ENCODE measurements around the gene TMEM140.
"Not testable (repeated sequence)": the region's sequence is repeated elsewhere in the genome, so short reads cannot be mapped to it uniquely, and the experiment has no call there.

Gene TMEM140

GRCh38 chr7:135147899-135148721 lies at the start of gene TMEM140:
Gene TMEM140 (plus strand): TSS chr7:135148072. CDS start chr7:135164442, 16,370 bp downstream.
- in situ Hi-C loops (cut with MboI; ENCODE audit: low sequenced_read_pairs) = no loop called here

- in situ Hi-C loops (cut with MboI; ENCODE audit: low sequenced_read_pairs) = no loop called here
Observed at GRCh38 chr7:135098391-135098790, 49.5 kb upstream of the TMEM140 start.

GRCh38 chr7:135100856-135101255 lies 47.0 kb upstream of the TMEM140 start:
- in situ Hi-C loops (cut with MboI; ENCODE audit: low sequenced_read_pairs) = no loop called here

- in situ Hi-C loops (cut with MboI; ENCODE audit: low sequenced_read_pairs) = no loop called here
Observed at GRCh38 chr7:135102372-135102771, 45.5 kb upstream of the TMEM140 start.

- in situ Hi-C loops (cut with MboI; ENCODE audit: low sequenced_read_pairs) = no loop called here
Observed at GRCh38 chr7:135109562-135109961, 38.3 kb upstream of the TMEM140 start.

GRCh38 chr7:135109976-135110375 lies 37.9 kb upstream of the TMEM140 start:
- in situ Hi-C loops (cut with MboI; ENCODE audit: low sequenced_read_pairs) = no loop called here

GRCh38 chr7:135111379-135111778 lies 36.5 kb upstream of the TMEM140 start:
- in situ Hi-C loops (cut with MboI; ENCODE audit: low sequenced_read_pairs) = no loop called here

- in situ Hi-C loops (cut with MboI; ENCODE audit: low sequenced_read_pairs) = no loop called here
Observed at GRCh38 chr7:135114622-135115021, 33.2 kb upstream of the TMEM140 start.

GRCh38 chr7:135117096-135117495 lies 30.8 kb upstream of the TMEM140 start:
- in situ Hi-C loops (cut with MboI; ENCODE audit: low sequenced_read_pairs) = no loop called here

- in situ Hi-C loops (cut with MboI; ENCODE audit: low sequenced_read_pairs) = no loop called here
Observed at GRCh38 chr7:135121868-135122267, 26.0 kb upstream of the TMEM140 start.

GRCh38 chr7:135124631-135125030 lies 23.2 kb upstream of the TMEM140 start:
- in situ Hi-C loops (cut with MboI; ENCODE audit: low sequenced_read_pairs) = not testable (repeated sequence)

GRCh38 chr7:135128931-135129330 lies 18.9 kb upstream of the TMEM140 start:
- in situ Hi-C loops (cut with MboI; ENCODE audit: low sequenced_read_pairs) = no loop called here

GRCh38 chr7:135129579-135129978 lies 18.3 kb upstream of the TMEM140 start:
- in situ Hi-C loops (cut with MboI; ENCODE audit: low sequenced_read_pairs) = no loop called here

GRCh38 chr7:135143885-135144668 lies 3.8 kb upstream of the TMEM140 start:
- in situ Hi-C loops (cut with MboI; ENCODE audit: low sequenced_read_pairs) = no loop called here

GRCh38 chr7:135147341-135147898 lies 452 bp upstream of the TMEM140 start:
- in situ Hi-C loops (cut with MboI; ENCODE audit: low sequenced_read_pairs) = no loop called here

GRCh38 chr7:135150072-135150782 lies 2.4 kb downstream of the TMEM140 start:
- in situ Hi-C loops (cut with MboI; ENCODE audit: low sequenced_read_pairs) = no loop called here

- in situ Hi-C loops (cut with MboI; ENCODE audit: low sequenced_read_pairs) = no loop called here
Observed at GRCh38 chr7:135151132-135151531, 3.3 kb downstream of the TMEM140 start.

GRCh38 chr7:135151533-135151932 lies 3.7 kb downstream of the TMEM140 start:
- in situ Hi-C loops (cut with MboI; ENCODE audit: low sequenced_read_pairs) = no loop called here

- in situ Hi-C loops (cut with MboI; ENCODE audit: low sequenced_read_pairs) = no loop called here
Observed at GRCh38 chr7:135152442-135152841, 4.6 kb downstream of the TMEM140 start.

GRCh38 chr7:135154734-135155133 lies 6.9 kb downstream of the TMEM140 start:
- in situ Hi-C loops (cut with MboI; ENCODE audit: low sequenced_read_pairs) = no loop called here

GRCh38 chr7:135156290-135156689 lies 8.4 kb downstream of the TMEM140 start:
- in situ Hi-C loops (cut with MboI; ENCODE audit: low sequenced_read_pairs) = no loop called here

All from HL-60/S4 treated with phorbol 12-myristate 13-acetate at 8.2 ng/mL for 4 days and 3 days (cell line).